H7 (cell line): ENCODE results near the gene SLC39A7. TPM values are rescaled to one million over a fixed set of nuclear protein-coding genes. Genes with fewer than 3 reads are reported as not detected.

ENCODE experiments used
- DNase-seq: peaks from one replicate; pipeline ENCODE4 v3.0.0; 2012
- H3K27me3 ChIP-seq: 2 replicates; pipeline ENCODE4 v1.6.0; 2011; ENCODE audit warnings: mild to moderate bottlenecking, low read length; ENCODE audit not compliant: control insufficient read depth, insufficient read depth
- H3K36me3 ChIP-seq: replicated peaks from 2 replicates; pipeline ENCODE4 v1.5.1; 2011; ENCODE audit warnings: low read length; ENCODE audit not compliant: control insufficient read depth, insufficient read depth
- H3K4me3 ChIP-seq: 2 replicates; pipeline ENCODE4 v1.5.1; 2011; ENCODE audit warnings: low read depth, mild to moderate bottlenecking, control low read depth, low read length, moderate library complexity; ENCODE audit not compliant: insufficient read depth
- total RNA-seq: library from RNA; depleted of rRNA; stranded (reverse); fragments of >200 nt; shearing (Covaris generic); gene quantifications from 2 replicates; pipeline ENCODE4 v1.2.3, GENCODE V29; 2014; rRNA removed

The SLC39A7 gene
- 96.3 and 115 TPM in 2 replicates for total RNA-seq

- peaks cover 28% of the 10 kb centered on the region for H3K36me3 ChIP-seq
Measured at GRCh38 chr6:33200219-33201146, at the start of gene SLC39A7, which contains the start of gene RXRB. Gene SLC39A7 (plus strand): TSS chr6:33200867. CDS start chr6:33201246, 379 bp downstream. Gene RXRB (minus strand): TSS chr6:33200665. CDS start chr6:33200476, 189 bp downstream.

GRCh38 chr6:33151050-33151449 is 49.6 kb upstream of the SLC39A7 start:
- Histone ChIP-seq H3K4me3 (no peak overlapping the region), H3K27me3 (no peaks in the 10 kb centered on the region), H3K36me3 (no peaks in the 10 kb centered on the region)
- DNase-seq: no peak

More at GRCh38 chr6:33200219-33201146, at the start of gene SLC39A7, which contains the start of gene RXRB:
- Histone ChIP-seq H3K4me3 (peak within 1 kb of the TSS; percentile 61), H3K27me3 (peaks cover 2% of the 10 kb centered on the region; the same call in 1 of the 2 replicates)
- peak; percentile 97 for DNase-seq

GRCh38 chr6:33154349-33154748 is 46.3 kb upstream of the SLC39A7 start:
- no peak for DNase-seq
- no peak overlapping the region for H3K4me3 ChIP-seq
- no peaks in the 10 kb centered on the region for H3K27me3 ChIP-seq
- H3K36me3 ChIP-seq: no peaks in the 10 kb centered on the region

GRCh38 chr6:33156561-33156960 is 44.1 kb upstream of the SLC39A7 start:
- peaks cover 3% of the 10 kb centered on the region; the same call in 1 of the 2 replicates for H3K27me3 ChIP-seq
- no peak for DNase-seq
- H3K36me3 ChIP-seq: no peaks in the 10 kb centered on the region
- no peak overlapping the region for H3K4me3 ChIP-seq

GRCh38 chr6:33156964-33157363 is 43.7 kb upstream of the SLC39A7 start:
- no peak overlapping the region for H3K4me3 ChIP-seq
- H3K36me3 ChIP-seq: no peaks in the 10 kb centered on the region
- H3K27me3 ChIP-seq: peaks cover 7% of the 10 kb centered on the region
- no peak for DNase-seq

GRCh38 chr6:33160096-33160495 is 40.6 kb upstream of the SLC39A7 start:
- no peaks in the 10 kb centered on the region for H3K36me3 ChIP-seq
- H3K27me3 ChIP-seq: peaks cover 18% of the 10 kb centered on the region
- no peak for DNase-seq
- H3K4me3 ChIP-seq: no peak overlapping the region

GRCh38 chr6:33160728-33161344 is 39.8 kb upstream of the SLC39A7 start:
- peak; percentile 74 for DNase-seq
- H3K36me3 ChIP-seq: no peaks in the 10 kb centered on the region
- no peak overlapping the region for H3K4me3 ChIP-seq
- peaks cover 18% of the 10 kb centered on the region for H3K27me3 ChIP-seq

- H3K27me3 ChIP-seq: peaks cover 18% of the 10 kb centered on the region
- DNase-seq: peak; percentile 96
- H3K36me3 ChIP-seq: no peaks in the 10 kb centered on the region
- H3K4me3 ChIP-seq: peak overlapping the region; percentile 58
Measured at GRCh38 chr6:33161354-33162331, 39.0 kb upstream of the SLC39A7 start.

GRCh38 chr6:33163540-33163939 is 37.1 kb upstream of the SLC39A7 start:
- H3K4me3 ChIP-seq: no peak overlapping the region
- peaks cover 18% of the 10 kb centered on the region for H3K27me3 ChIP-seq
- no peaks in the 10 kb centered on the region for H3K36me3 ChIP-seq
- DNase-seq: peak; percentile 56

GRCh38 chr6:33164176-33164575 is 36.5 kb upstream of the SLC39A7 start:
- DNase-seq: peak; percentile 46
- H3K36me3 ChIP-seq: no peaks in the 10 kb centered on the region

GRCh38 chr6:33164665-33165373 is 35.8 kb upstream of the SLC39A7 start:
- H3K4me3 ChIP-seq: no peak overlapping the region
- DNase-seq: peak; percentile 78
- peaks cover 18% of the 10 kb centered on the region for H3K27me3 ChIP-seq

More at GRCh38 chr6:33164176-33164575, 36.5 kb upstream of the SLC39A7 start:
- Histone ChIP-seq H3K27me3 (peaks cover 18% of the 10 kb centered on the region), H3K4me3 (no peak overlapping the region)

GRCh38 chr6:33165581-33166258 is 34.9 kb upstream of the SLC39A7 start:
- DNase-seq: peak; percentile 44
- Histone ChIP-seq H3K4me3 (no peak overlapping the region), H3K27me3 (peaks cover 18% of the 10 kb centered on the region), H3K36me3 (no peaks in the 10 kb centered on the region)

More at GRCh38 chr6:33164665-33165373, 35.8 kb upstream of the SLC39A7 start:
- H3K36me3 ChIP-seq: no peaks in the 10 kb centered on the region

- Histone ChIP-seq H3K36me3 (no peaks in the 10 kb centered on the region), H3K4me3 (no peak overlapping the region), H3K27me3 (peaks cover 16% of the 10 kb centered on the region)
- DNase-seq: no peak
Measured at GRCh38 chr6:33166363-33166762, 34.3 kb upstream of the SLC39A7 start.
